Measurements from ENCODE around the gene ATRNL1.

DNA sequence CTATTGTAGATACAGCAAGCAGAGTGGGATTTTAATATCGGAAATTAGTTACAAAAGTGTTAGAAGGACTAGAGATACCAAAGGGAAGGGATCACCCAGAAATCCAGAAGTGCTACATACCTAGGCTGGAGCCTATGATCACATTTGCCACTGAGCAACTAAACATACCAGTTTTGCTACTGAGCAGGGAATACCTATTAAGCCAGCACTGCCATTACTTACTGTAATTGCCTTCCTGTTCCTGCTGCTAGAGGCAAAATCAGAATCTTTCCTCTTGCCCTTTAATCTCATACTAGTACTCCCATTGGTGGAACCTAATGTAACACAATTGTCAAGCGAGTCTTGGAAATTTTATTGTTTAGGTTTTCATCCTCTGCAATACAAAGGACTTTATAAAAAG lies 121.7 kb downstream of the ATRNL1 start:
- TF ChIP-seq RCOR1 (IDR thresholded peaks at IDR 0.05; ENCODE audit: low read depth, low read length), result no peak
- TF ChIP-seq, protein P1, sequence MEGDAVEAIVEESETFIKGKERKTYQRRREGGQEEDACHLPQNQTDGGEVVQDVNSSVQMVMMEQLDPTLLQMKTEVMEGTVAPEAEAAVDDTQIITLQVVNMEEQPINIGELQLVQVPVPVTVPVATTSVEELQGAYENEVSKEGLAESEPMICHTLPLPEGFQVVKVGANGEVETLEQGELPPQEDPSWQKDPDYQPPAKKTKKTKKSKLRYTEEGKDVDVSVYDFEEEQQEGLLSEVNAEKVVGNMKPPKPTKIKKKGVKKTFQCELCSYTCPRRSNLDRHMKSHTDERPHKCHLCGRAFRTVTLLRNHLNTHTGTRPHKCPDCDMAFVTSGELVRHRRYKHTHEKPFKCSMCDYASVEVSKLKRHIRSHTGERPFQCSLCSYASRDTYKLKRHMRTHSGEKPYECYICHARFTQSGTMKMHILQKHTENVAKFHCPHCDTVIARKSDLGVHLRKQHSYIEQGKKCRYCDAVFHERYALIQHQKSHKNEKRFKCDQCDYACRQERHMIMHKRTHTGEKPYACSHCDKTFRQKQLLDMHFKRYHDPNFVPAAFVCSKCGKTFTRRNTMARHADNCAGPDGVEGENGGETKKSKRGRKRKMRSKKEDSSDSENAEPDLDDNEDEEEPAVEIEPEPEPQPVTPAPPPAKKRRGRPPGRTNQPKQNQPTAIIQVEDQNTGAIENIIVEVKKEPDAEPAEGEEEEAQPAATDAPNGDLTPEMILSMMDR (IDR thresholded peaks at IDR 0.05), result no peak
- TF ChIP-seq, protein P2, sequence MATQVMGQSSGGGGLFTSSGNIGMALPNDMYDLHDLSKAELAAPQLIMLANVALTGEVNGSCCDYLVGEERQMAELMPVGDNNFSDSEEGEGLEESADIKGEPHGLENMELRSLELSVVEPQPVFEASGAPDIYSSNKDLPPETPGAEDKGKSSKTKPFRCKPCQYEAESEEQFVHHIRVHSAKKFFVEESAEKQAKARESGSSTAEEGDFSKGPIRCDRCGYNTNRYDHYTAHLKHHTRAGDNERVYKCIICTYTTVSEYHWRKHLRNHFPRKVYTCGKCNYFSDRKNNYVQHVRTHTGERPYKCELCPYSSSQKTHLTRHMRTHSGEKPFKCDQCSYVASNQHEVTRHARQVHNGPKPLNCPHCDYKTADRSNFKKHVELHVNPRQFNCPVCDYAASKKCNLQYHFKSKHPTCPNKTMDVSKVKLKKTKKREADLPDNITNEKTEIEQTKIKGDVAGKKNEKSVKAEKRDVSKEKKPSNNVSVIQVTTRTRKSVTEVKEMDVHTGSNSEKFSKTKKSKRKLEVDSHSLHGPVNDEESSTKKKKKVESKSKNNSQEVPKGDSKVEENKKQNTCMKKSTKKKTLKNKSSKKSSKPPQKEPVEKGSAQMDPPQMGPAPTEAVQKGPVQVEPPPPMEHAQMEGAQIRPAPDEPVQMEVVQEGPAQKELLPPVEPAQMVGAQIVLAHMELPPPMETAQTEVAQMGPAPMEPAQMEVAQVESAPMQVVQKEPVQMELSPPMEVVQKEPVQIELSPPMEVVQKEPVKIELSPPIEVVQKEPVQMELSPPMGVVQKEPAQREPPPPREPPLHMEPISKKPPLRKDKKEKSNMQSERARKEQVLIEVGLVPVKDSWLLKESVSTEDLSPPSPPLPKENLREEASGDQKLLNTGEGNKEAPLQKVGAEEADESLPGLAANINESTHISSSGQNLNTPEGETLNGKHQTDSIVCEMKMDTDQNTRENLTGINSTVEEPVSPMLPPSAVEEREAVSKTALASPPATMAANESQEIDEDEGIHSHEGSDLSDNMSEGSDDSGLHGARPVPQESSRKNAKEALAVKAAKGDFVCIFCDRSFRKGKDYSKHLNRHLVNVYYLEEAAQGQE (IDR thresholded peaks at IDR 0.05), result no peak
- TF ChIP-seq HDAC2 (IDR thresholded peaks at IDR 0.05), result no peak
- TF ChIP-seq POLR2A (IDR thresholded peaks at IDR 0.05; ENCODE audit: low read length), result no peak

Data from A549 (cell line).